SH-SY5Y (cell line): ENCODE measurements around the gene MACF1.

ENCODE experiments used
- GATA2 ChIP-seq: IDR thresholded peaks from 2 replicates; pipeline ENCODE4 v1.6.1; 2011; ENCODE audit warnings: mild to moderate bottlenecking, low read depth, low read length
- GATA3 ChIP-seq: IDR thresholded peaks from 2 replicates; pipeline ENCODE4 v1.6.1; 2011; ENCODE audit warnings: low read depth, mild to moderate bottlenecking, low read length, moderate library complexity

DNA sequence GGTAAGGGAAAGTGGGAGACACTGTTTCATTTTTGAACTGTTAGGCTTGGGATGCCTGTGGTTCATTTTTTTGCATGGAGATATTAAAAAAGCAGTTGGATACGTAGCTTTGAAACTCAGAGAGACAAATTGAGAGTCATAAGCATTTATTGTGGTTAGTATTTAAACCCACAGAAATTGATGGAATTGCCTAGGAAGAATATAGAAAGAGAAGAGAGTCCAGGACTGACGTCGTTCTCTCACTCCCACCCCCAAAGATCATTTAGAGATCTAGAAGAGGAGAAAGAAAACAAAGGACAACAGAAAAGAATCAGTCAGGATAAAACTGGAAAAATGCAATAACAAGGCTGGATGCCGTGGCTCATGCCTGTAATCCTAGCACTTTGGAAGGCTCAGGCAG is 213.7 kb downstream of the MACF1 start:
- TF ChIP-seq GATA2 (no peak), GATA3 (no peak)
